Stimulated activated effector memory CD8-positive, alpha-beta T cell treated with anti-CD3 and anti-CD28 coated beads, Interleukin-12 subunit alpha, Interleukin-12 subunit beta, amount 100 ng/mL, for 72 hours (primary cell): ENCODE measurements around the gene HAX1.
A peak's percentile ranks its signal among the peaks of the same experiment; 100 is the strongest.
"Not testable (repeated sequence)": the region's sequence is repeated elsewhere in the genome, so short reads cannot be mapped to it uniquely, and the experiment has no call there.

Experiments
- ATAC-seq: fragments of 150-1000 bp; cut with Tn5 transposase; 2 replicates; pipeline ENCODE4 v1.10.0; 2021
- DNase-seq, 2 donors: peaks; one replicate each; pipeline ENCODE4 v3.0.0; 2021 to 2022; ENCODE audit warnings: low spot score in 2 of 2
- H3K27ac Mint-ChIP-seq: one replicate; pipeline ENCODE4 v1.8.0; 2022; ENCODE audit warnings: mild to moderate bottlenecking, mixed read lengths
- H3K36me3 Mint-ChIP-seq: one replicate; pipeline ENCODE4 v1.8.0; 2022; ENCODE audit warnings: mild to moderate bottlenecking, mixed read lengths
- H3K4me1 Mint-ChIP-seq: one replicate; pipeline ENCODE4 v1.8.0; 2022; ENCODE audit warnings: mixed read lengths
- H3K4me3 Mint-ChIP-seq: one replicate; pipeline ENCODE4 v1.8.0; 2022; ENCODE audit warnings: mild to moderate bottlenecking, mixed read lengths
- H3K9me3 Mint-ChIP-seq: one replicate; pipeline ENCODE4 v1.8.0; 2022; ENCODE audit warnings: mixed read lengths

HAX1 gene

GRCh38 chr1:154260127-154260526, 12.3 kb upstream of the HAX1 start:
- peak overlapping the region; percentile 2 for H3K27ac Mint-ChIP-seq
- peaks cover 99% of the 10 kb centered on the region for H3K36me3 Mint-ChIP-seq
- H3K9me3 Mint-ChIP-seq: no peaks in the 10 kb centered on the region

DNA sequence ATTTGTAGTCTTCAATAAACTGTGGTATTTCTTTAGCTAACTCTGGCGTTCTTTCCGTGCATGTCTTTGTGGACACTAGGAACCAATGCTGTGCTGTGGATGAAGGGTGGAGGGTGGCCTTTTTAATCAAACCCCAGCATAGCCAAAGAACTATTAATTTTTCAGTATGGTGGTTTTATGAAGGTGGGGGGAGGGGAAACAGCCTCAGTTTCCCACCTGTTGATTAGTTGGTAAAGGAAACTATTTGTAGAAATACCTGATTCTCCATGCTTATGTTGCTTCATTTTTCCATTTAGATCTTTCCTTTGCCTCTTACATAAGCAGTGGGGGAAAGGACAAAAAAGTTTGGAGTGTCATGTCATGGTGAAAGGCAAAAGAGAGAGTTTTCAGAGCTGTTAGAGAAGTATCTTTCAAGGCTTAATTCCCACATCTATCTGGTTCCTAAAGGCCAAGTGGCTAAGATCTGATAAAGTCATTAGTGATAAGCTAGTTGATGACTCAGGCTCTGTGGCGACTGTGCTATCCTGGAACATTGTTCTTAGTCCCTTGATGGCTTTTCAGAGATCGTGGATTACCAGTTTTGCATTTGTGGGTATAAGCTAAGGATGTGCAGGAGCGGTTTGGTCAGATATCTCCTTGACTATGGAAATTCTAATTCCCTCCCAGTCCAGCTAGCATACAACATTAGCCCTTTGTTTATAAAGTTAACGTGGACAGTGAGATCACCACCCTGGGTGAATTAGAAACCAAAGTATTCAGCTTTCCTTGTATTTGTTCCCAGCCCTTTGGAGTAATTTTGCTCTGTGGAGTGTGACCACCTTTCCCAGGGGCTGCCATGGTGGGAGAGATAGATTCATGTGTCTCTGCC, 8.7 kb upstream of the HAX1 start:
- DNase-seq (no peak), ATAC-seq (no peak)
- H3K36me3 Mint-ChIP-seq: peaks cover 99% of the 10 kb centered on the region
- H3K9me3 Mint-ChIP-seq: no peaks in the 10 kb centered on the region
- peaks cover 37% of the 10 kb centered on the region for H3K4me1 Mint-ChIP-seq
- H3K4me3 Mint-ChIP-seq: no peak overlapping the region
- peak overlapping the region; percentile 76 for H3K27ac Mint-ChIP-seq

More at GRCh38 chr1:154260127-154260526, 12.3 kb upstream of the HAX1 start:
- peaks cover 23% of the 10 kb centered on the region for H3K4me1 Mint-ChIP-seq
- H3K4me3 Mint-ChIP-seq: no peak overlapping the region
- DNase-seq: no peak
- ATAC-seq: no peak

GRCh38 chr1:154264454-154264853, 8.0 kb upstream of the HAX1 start:
- no peak overlapping the region for H3K4me3 Mint-ChIP-seq
- peak overlapping the region; percentile 76 for H3K27ac Mint-ChIP-seq
- DNase-seq: no peak
- H3K36me3 Mint-ChIP-seq: peaks cover 99% of the 10 kb centered on the region
- H3K9me3 Mint-ChIP-seq: no peaks in the 10 kb centered on the region
- ATAC-seq: peak; percentile 42
- peaks cover 45% of the 10 kb centered on the region for H3K4me1 Mint-ChIP-seq

DNA sequence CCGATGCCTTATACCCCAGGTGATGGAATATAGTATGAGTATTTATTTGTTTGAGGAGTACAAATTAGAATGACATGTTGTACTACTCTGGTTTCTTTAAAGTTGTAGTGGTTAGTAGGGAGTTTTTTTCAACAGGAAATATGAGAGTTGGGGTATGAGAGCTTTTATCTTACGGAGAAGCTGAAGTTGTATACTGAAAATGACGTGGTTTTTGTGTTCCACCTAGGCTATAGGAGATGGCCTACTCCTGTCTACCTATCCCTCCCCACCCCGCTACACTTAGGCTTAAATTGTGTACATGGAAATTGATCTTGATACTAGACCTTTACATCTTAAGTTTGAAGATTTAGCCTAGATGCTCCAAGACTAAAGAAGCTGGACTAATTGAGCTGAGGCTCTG, 6.8 kb upstream of the HAX1 start:
- ATAC-seq (peak; percentile 81), DNase-seq (no peak)
- H3K4me3 Mint-ChIP-seq: no peak overlapping the region
- H3K36me3 Mint-ChIP-seq: peaks cover 99% of the 10 kb centered on the region
- H3K9me3 Mint-ChIP-seq: no peaks in the 10 kb centered on the region
- peak overlapping the region; percentile 76 for H3K27ac Mint-ChIP-seq
- peaks cover 53% of the 10 kb centered on the region for H3K4me1 Mint-ChIP-seq

DNA sequence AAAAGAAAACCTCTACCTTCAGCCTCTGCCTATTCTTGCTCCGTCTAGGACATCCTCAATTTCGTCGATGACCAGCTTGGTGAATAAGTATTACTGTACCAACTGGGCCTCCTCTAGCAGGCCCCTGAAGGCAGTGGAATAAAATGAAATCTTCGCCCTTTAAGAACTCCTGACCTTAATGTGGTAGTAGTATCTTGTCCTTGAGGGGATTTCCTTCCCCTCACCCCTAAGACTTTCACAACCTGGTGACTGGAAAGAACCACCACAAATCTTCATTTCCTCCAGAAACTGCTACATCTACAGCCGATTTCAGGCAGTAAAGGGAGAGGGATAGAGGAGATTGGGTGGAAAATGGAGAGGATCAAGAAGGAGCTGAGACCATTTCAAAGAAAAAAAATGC, 1.6 kb upstream of the HAX1 start:
- H3K9me3 Mint-ChIP-seq: no peaks in the 10 kb centered on the region
- H3K36me3 Mint-ChIP-seq: peaks cover 94% of the 10 kb centered on the region
- no peak for ATAC-seq
- H3K27ac Mint-ChIP-seq: peak overlapping the region; percentile 99
- peaks cover 55% of the 10 kb centered on the region for H3K4me1 Mint-ChIP-seq
- H3K4me3 Mint-ChIP-seq: peak overlapping the region; percentile 98
- DNase-seq: no peak

DNA sequence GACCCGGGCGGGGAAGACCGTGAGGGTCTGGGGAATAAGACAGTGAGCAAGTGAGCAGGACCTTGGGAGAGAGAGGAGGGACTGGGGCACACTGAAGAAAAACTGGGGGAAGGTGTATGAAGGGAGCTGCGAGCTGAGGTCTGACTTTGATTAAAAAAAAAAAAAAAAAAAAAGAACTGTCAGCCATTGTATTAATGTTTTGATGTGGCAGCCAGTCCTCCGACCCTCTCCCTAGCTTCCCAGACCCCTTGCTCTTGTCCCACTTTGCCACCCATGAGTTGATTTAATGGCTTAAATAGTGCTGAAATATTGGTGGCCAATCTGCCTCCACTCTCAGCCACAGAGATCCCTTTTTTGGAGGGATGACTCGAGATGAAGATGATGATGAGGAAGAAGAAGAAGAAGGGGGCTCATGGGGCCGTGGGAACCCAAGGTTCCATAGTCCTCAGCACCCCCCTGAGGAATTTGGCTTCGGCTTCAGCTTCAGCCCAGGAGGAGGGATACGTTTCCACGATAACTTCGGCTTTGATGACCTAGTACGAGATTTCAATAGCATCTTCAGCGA, 652 bp downstream of the HAX1 start:
- DNase-seq: no peak
- H3K4me3 Mint-ChIP-seq: peak overlapping the region; percentile 98
- H3K27ac Mint-ChIP-seq: peak overlapping the region; percentile 99
- H3K36me3 Mint-ChIP-seq: peaks cover 83% of the 10 kb centered on the region
- H3K4me1 Mint-ChIP-seq: peaks cover 49% of the 10 kb centered on the region
- ATAC-seq: no peak
- no peaks in the 10 kb centered on the region for H3K9me3 Mint-ChIP-seq

DNA sequence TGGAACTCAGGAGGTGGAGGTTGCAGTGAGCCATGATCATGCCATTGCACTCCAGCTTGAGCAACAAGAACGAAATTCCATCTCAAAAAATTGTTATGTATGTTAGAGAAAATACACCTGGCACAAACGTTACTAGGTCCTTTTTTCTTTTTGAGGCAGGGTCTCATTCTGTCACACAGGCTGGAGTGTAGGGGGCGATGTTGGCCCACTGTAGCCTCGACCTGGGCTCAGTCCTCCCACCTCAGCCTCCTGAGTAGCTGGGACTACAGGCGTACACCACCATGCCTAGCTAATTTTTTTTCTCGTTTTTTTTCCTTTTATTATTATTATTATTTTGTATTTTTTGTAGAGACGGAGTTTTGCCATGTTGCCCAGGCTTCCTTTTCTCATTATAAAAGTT, 4.4 kb downstream of the HAX1 start:
- Mint-ChIP-seq H3K4me3 (no peak overlapping the region), H3K9me3 (no peaks in the 10 kb centered on the region), H3K27ac (no peak overlapping the region), H3K36me3 (peaks cover 47% of the 10 kb centered on the region), H3K4me1 (peaks cover 20% of the 10 kb centered on the region)
- no peak for ATAC-seq
- DNase-seq: no peak

DNA sequence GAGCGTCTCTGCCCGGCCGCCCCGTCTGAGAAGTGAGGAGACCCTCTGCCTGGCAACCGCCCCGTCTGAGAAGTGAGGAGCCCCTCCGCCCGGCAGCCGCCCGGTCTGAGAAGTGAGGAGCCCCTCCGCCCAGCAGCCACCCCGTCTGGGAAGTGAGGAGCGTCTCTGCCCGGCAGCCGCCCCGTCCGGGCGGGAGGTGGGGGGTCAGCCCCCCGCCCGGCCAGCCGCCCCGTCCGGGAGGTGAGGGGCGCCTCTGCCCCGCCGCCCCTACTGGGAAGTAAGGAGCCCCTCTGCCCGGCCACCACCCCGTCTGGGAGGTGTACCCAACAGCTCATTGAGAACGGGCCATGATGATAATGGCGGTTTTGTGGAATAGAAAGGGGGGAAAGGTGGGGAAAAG, 15.2 kb downstream of the HAX1 start:
- H3K4me1 Mint-ChIP-seq: not testable (repeated sequence)

GRCh38 chr1:154288661-154289060, 16.2 kb downstream of the HAX1 start:
- no peak overlapping the region for H3K4me3 Mint-ChIP-seq
- no peaks in the 10 kb centered on the region for H3K9me3 Mint-ChIP-seq
- H3K36me3 Mint-ChIP-seq: no peaks in the 10 kb centered on the region
- H3K4me1 Mint-ChIP-seq: no peaks in the 10 kb centered on the region
- DNase-seq: no peak
- ATAC-seq: peak; percentile 21
- no peak overlapping the region for H3K27ac Mint-ChIP-seq

More for the DNA sequence above, 15.2 kb downstream of the HAX1 start:
- not testable (repeated sequence) for ATAC-seq, H3K27ac Mint-ChIP-seq, H3K9me3 Mint-ChIP-seq, H3K36me3 Mint-ChIP-seq, DNase-seq, H3K4me3 Mint-ChIP-seq

DNA sequence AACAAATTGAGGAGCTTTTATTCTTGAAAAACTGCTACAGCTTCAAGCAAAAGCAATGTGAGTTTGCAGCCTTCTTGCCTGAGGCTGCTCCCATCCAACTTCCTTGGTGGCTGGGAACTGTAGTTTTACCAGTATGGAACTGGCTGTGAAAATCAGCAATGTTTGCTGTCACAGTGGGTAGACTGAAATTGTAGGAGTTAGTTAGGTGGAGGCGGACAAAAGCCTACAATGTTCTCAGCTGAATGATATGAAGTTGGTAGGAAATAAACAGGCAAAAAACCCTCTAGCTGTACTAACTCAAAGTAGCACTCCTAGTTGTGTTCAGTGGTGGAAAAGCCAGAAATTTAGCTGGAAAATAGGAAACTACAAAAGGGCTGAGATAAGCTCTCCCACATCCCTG, 18.5 kb downstream of the HAX1 start:
- Mint-ChIP-seq H3K9me3 (peaks cover 6% of the 10 kb centered on the region), H3K4me1 (no peaks in the 10 kb centered on the region), H3K36me3 (no peaks in the 10 kb centered on the region), H3K4me3 (no peak overlapping the region), H3K27ac (no peak overlapping the region)
- ATAC-seq (no peak), DNase-seq (no peak)

DNA sequence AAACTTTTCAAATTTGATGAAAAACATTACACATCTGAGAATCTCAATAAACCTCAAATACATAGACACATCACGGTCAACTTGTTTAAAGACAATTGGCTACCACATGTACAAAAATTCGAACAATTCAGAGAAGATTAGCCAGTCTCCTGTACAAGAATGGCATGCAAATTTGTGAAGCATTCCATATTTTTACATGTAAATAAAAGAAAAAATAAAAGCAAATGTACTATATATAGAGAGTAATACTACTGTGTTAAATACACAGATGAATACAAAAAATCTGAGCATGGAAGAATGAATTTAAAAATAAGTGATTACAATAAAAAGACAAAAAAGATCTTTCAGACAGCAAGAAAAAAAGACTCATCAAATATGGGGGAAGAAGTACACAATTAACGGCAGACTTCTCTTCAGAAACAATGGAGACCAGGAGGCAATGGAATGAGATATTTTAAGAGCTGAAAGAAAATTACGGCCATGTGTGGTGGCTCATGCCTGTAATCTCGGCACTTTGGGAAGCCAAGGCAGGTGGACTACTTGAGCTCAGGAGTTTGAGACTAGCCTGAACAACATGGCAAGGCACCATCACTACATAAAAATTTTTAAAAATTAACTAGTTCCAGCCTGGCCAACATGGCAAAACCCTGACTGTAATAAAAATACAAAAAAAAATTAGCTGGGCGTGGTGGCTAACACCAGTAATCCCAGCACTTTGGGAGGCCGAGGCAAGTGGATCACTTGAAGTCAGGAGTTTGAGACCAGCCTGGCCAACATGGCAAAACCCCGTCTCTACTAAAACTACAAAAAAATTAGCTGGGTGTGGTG, 23.2 kb downstream of the HAX1 start:
- Mint-ChIP-seq H3K27ac (no peak overlapping the region), H3K4me3 (no peak overlapping the region), H3K4me1 (no peaks in the 10 kb centered on the region), H3K9me3 (peaks cover 6% of the 10 kb centered on the region), H3K36me3 (no peaks in the 10 kb centered on the region)
- DNase-seq: no peak
- no peak for ATAC-seq

GRCh38 chr1:154301582-154301981, 29.2 kb downstream of the HAX1 start:
- peaks cover 16% of the 10 kb centered on the region for H3K4me1 Mint-ChIP-seq
- ATAC-seq (no peak), DNase-seq (no peak)
- H3K4me3 Mint-ChIP-seq: no peak overlapping the region
- no peaks in the 10 kb centered on the region for H3K9me3 Mint-ChIP-seq
- H3K27ac Mint-ChIP-seq: no peak overlapping the region
- H3K36me3 Mint-ChIP-seq: no peaks in the 10 kb centered on the region

DNA sequence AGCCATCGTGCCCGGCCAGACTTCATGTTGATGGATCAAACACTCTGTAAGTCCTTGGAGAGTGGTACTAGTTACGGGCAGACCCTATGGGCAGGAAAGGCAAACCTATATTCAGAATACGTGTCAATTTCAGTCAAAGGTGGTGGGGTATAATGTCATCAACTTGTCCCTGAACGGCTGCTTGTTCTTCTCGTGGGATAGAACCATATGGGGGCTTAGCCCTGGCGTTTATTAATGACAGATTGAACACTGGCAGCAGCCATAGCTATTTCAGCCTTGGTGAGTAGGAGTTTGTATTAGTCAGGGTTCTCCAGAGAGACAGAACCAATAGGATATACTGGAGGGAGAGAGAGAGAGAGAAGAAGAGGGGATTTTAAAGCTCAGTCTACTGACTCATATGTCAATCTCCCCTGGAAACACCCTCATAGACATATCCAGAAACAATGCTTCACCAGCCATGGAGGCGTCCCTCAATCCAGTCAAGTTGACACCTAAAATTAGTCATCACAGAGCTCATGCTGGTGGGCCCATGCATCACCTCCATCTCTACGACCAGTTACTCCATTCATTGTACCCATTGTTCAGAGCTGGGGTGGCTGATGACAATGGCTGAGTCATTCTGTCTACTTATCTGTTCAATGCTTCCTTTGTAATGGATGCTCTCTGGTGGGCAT, 32.4 kb downstream of the HAX1 start:
- DNase-seq (peak in 1 of 2 donors; percentile 72), ATAC-seq (peak; percentile 97)
- Mint-ChIP-seq H3K27ac (peak overlapping the region; percentile 70), H3K4me1 (peaks cover 28% of the 10 kb centered on the region), H3K9me3 (no peaks in the 10 kb centered on the region), H3K36me3 (no peaks in the 10 kb centered on the region), H3K4me3 (no peak overlapping the region)

GRCh38 chr1:154306151-154306550, 33.7 kb downstream of the HAX1 start:
- Mint-ChIP-seq H3K4me3 (no peak overlapping the region), H3K4me1 (peaks cover 28% of the 10 kb centered on the region), H3K36me3 (no peaks in the 10 kb centered on the region), H3K27ac (no peak overlapping the region), H3K9me3 (no peaks in the 10 kb centered on the region)
- ATAC-seq (no peak), DNase-seq (no peak)

DNA sequence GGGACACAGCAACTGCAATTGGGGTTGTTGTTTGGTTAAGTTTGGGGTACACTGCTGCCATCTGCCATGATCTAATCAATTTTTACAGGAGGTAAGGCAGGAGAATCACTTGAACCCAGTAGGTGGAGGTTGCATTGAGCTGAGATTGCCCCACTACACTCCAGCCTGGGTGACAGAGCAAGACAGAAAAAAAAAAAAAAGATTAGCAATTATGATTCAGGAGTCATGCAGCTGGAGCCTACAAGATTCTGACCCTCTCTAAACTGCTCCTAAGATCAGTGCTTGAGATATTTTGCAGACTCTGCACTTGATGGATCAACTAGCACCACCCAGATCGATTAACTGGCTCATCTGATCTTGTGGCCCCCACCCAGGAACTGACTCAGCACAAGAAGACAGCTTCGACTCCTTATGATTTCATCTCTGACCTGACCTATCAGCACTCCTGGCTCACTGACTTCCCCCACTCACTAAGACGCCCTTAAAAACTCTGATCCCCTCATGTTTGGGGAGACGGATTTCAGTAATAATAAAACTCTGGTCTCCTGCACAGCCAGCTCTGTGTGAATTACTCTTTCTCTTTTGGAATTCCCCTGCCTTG, 35.3 kb downstream of the HAX1 start:
- peaks cover 28% of the 10 kb centered on the region for H3K4me1 Mint-ChIP-seq
- peak; percentile 9 for ATAC-seq
- peak in 1 of 2 donors; percentile 60 for DNase-seq
- not testable (repeated sequence) for H3K27ac Mint-ChIP-seq, H3K4me3 Mint-ChIP-seq, H3K36me3 Mint-ChIP-seq, H3K9me3 Mint-ChIP-seq
